Parathyroid adenoma (tissue), 2 donors: ENCODE results near the gene MYO5B.

Experiments used
- H2AFZ ChIP-seq: fragments of 300-600 bp; sonication (generic); one replicate; pipeline ENCODE4 v1.7.0; 2017; ENCODE audit warnings: antibody characterized with exemption, mild to moderate bottlenecking
- H3K27ac ChIP-seq: fragments of 300-600 bp; sonication (generic); one replicate; pipeline ENCODE4 v1.7.0; 2017
- H3K27me3 ChIP-seq: fragments of 300-600 bp; sonication (generic); one replicate; pipeline ENCODE4 v1.7.0; 2017; ENCODE audit warnings: low read length; ENCODE audit not compliant: control insufficient read depth, insufficient read depth
- H3K36me3 ChIP-seq: fragments of 300-600 bp; sonication (generic); one replicate; pipeline ENCODE4 v1.7.0; 2017; ENCODE audit warnings: low read length; ENCODE audit not compliant: control insufficient read depth, insufficient read depth
- H3K4me1 ChIP-seq: fragments of 300-600 bp; sonication (generic); one replicate; pipeline ENCODE4 v1.7.0; 2017; ENCODE audit warnings: control low read depth
- H3K4me2 ChIP-seq: fragments of 300-600 bp; sonication (generic); one replicate; pipeline ENCODE4 v1.7.0; 2017; ENCODE audit warnings: low read length
- H3K4me3 ChIP-seq: fragments of 300-600 bp; sonication (generic); one replicate; pipeline ENCODE4 v1.7.0; 2017; ENCODE audit warnings: low read depth, low read length
- H3K79me2 ChIP-seq: fragments of 300-600 bp; sonication (generic); one replicate; pipeline ENCODE4 v1.7.0; 2017; ENCODE audit warnings: control low read depth
- H3K9ac ChIP-seq: fragments of 300-600 bp; sonication (generic); one replicate; pipeline ENCODE4 v1.7.0; 2017; ENCODE audit warnings: mild to moderate bottlenecking
- H3K9me3 ChIP-seq: fragments of 300-600 bp; sonication (generic); one replicate; pipeline ENCODE4 v1.7.0; 2017; ENCODE audit warnings: low read length; ENCODE audit not compliant: control insufficient read depth
- CTCF ChIP-seq: fragments of 300-600 bp; sonication (generic); IDR thresholded peaks from one replicate; pipeline ENCODE4 v1.7.0; 2017; ENCODE audit warnings: antibody characterized with exemption, mild to moderate bottlenecking
- donor health status: primary hyperparathyroidism.

Gene MYO5B

GRCh38 chr18:50076277-50076676 is 118.7 kb downstream of the MYO5B start:
- Histone ChIP-seq H3K4me3 (no peak overlapping the region), H3K4me1 (peaks cover 9% of the 10 kb centered on the region), H3K36me3 (no peaks in the 10 kb centered on the region), H3K9me3 (no peaks in the 10 kb centered on the region), H3K9ac (no peak overlapping the region), H2AFZ (no peak overlapping the region), H3K27ac (no peak overlapping the region), H3K4me2 (no peak overlapping the region), H3K79me2 (peaks cover 17% of the 10 kb centered on the region), H3K27me3 (no peaks in the 10 kb centered on the region)
- TF ChIP-seq CTCF, result no peak

GRCh38 chr18:50075772-50076171 is 119.2 kb downstream of the MYO5B start:
- no peak overlapping the region for H3K27ac ChIP-seq
- no peak overlapping the region for H3K4me3 ChIP-seq
- H3K4me2 ChIP-seq, result no peak overlapping the region
- H3K79me2 ChIP-seq, result peaks cover 19% of the 10 kb centered on the region
- no peak overlapping the region for H2AFZ ChIP-seq
- no peak overlapping the region for H3K9ac ChIP-seq
- H3K27me3 ChIP-seq, result no peaks in the 10 kb centered on the region
- no peaks in the 10 kb centered on the region for H3K9me3 ChIP-seq
- H3K4me1 ChIP-seq, result peaks cover 14% of the 10 kb centered on the region
- no peaks in the 10 kb centered on the region for H3K36me3 ChIP-seq
- TF ChIP-seq CTCF, result no peak

- H2AFZ ChIP-seq, result no peak overlapping the region
- TF ChIP-seq CTCF, result no peak
These were observed 120.5 kb downstream of the MYO5B start for GRCh38 chr18:50074404-50074803.

GRCh38 chr18:50073319-50073718 is 121.6 kb downstream of the MYO5B start:
- H3K36me3 ChIP-seq, result no peaks in the 10 kb centered on the region
- no peak for TF ChIP-seq CTCF
- H2AFZ ChIP-seq, result no peak overlapping the region
- no peak overlapping the region for H3K27ac ChIP-seq
- H3K4me2 ChIP-seq, result no peak overlapping the region
- H3K4me1 ChIP-seq, result peaks cover 15% of the 10 kb centered on the region
- peaks cover 24% of the 10 kb centered on the region for H3K79me2 ChIP-seq
- H3K9me3 ChIP-seq, result no peaks in the 10 kb centered on the region
- H3K9ac ChIP-seq, result no peak overlapping the region
- H3K27me3 ChIP-seq, result no peaks in the 10 kb centered on the region
- no peak overlapping the region for H3K4me3 ChIP-seq

More at GRCh38 chr18:50074404-50074803, 120.5 kb downstream of the MYO5B start:
- Histone ChIP-seq H3K9me3 (no peaks in the 10 kb centered on the region), H3K9ac (no peak overlapping the region), H3K4me1 (peaks cover 15% of the 10 kb centered on the region), H3K27me3 (no peaks in the 10 kb centered on the region), H3K4me2 (no peak overlapping the region), H3K27ac (no peak overlapping the region), H3K36me3 (no peaks in the 10 kb centered on the region), H3K4me3 (no peak overlapping the region), H3K79me2 (peaks cover 19% of the 10 kb centered on the region)

- Histone ChIP-seq H3K4me1 (peaks cover 15% of the 10 kb centered on the region), H3K9me3 (no peaks in the 10 kb centered on the region), H3K4me2 (no peak overlapping the region), H3K36me3 (no peaks in the 10 kb centered on the region), H3K79me2 (peaks cover 27% of the 10 kb centered on the region), H3K9ac (no peak overlapping the region), H2AFZ (no peak overlapping the region), H3K27me3 (no peaks in the 10 kb centered on the region), H3K27ac (no peak overlapping the region), H3K4me3 (no peak overlapping the region)
- TF ChIP-seq CTCF, result no peak
These were observed 122.8 kb downstream of the MYO5B start for GRCh38 chr18:50072146-50072545.
